ENCODE data around the gene HHIPL1.

The HHIPL1 gene

DNA sequence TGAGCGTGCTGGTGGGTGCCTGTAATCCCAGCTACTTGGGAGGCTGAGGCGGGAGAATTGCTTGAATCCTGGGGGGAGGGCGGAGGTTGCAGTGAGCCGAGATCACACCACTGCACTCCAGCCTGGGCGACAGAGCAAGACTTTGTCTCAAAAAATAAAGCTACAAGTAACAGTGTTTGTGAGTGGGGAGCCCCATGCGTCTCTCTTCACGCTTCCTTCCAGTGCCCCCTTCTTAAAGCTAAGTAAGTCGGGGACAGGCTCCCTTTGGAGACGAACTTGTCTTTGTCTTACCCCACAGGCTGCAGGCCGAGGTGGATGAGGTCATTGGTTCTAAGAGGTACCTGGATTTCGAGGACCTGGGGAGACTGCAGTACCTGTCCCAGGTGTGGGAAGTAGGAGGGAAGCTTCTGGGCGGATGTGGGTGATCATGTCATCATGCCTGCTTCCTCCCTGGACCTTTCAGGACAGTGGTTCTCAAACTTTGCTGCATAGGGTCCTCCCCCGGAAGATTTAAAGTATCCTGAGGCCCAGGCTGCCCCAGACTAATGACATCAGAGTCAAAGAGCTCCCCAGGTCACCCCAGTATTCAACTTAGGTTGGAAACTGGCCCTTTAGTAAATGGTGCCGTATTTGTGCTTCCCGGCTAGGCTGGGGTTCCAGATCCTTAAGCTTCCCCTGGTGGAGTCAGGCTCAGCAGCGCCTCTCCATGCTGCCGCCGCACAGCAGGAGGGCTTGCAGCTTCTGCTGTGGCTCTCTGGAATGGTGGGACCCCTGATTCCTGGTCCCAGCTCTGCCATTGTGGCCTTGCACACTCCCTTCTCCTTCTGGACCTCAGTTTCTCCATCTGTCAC is 76.2 kb downstream of the HHIPL1 start:
- no peak for DNase-seq

GRCh38 chr14:99721792-99722516 is 77.0 kb downstream of the HHIPL1 start:
- no peak for DNase-seq

- DNase-seq, result no peak
These were observed 77.8 kb downstream of the HHIPL1 start for GRCh38 chr14:99722741-99723140.

DNA sequence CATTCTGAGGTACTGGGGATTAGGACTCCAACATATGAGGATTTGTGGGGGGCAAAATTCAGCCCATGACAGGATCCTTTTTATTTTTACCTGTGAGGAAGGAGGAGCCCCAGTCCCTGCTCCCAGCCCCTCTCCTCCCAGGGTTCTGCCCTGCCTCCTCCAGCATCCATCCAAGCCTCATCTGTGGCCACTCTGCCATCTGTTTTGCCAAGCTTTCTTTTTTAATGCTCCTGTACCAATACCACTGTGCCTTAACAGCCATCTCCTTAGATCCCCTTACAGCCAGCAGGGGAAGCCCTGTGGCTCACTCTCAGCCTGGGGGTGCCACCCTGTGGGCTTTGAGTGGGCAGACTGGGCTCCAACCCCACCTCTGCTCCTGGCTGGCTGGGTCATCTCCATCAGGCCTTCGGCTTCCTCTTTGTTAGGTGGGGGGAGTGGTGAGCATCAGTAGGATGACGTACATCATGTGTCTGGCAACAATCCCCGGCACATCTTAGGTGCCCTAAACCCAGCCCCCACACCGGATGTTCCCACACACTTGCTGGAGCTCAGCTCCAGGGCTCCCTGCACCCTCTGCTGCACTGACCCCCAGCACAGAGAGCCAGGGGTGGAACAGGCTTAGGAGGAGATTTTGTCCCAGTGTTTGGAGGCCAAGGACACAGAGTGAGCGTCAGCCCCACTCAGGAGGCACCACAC is 79.4 kb downstream of the HHIPL1 start:
- no peak for DNase-seq

GRCh38 chr14:99724939-99725773 is 80.2 kb downstream of the HHIPL1 start:
- no peak for DNase-seq

DNA sequence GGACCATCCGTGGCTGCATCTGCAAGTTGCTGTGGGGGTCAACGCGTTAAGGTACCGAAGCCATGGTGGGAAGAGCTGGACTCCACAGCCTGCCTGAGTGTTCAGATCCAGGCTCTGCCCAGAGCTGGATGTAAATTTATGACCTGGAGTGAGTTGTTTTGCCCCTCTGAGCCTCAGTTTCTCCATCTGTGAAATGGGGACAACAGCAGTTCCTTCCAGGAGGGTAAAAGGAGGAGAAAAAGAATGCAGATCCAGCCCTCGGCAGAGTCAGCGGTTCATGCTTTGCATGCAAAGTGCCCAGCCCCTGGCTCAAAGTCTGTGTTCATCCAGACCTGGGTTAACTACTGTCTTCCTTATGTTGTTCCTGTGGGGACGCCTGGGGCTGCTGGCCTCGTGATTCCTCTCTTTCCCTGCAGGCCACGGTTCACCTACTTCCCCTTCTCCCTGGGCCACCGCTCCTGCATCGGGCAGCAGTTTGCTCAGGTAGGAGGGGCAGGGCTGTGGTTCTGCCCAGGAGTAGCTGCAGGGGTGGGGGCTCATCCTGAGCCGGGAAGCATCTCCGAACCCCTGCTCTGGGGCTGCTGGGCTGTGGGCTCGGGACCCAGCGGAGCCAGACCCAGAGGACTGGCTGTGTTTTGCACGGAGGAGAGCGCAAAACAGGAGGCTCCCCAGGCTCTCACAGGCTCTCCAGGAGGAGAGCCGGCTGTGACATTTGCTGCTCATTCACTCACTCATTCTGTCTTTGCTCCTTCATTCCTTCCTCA is 81.0 kb downstream of the HHIPL1 start:
- no peak for DNase-seq

- DNase-seq, result no peak
These were observed 81.7 kb downstream of the HHIPL1 start for GRCh38 chr14:99726538-99727095.

DNA sequence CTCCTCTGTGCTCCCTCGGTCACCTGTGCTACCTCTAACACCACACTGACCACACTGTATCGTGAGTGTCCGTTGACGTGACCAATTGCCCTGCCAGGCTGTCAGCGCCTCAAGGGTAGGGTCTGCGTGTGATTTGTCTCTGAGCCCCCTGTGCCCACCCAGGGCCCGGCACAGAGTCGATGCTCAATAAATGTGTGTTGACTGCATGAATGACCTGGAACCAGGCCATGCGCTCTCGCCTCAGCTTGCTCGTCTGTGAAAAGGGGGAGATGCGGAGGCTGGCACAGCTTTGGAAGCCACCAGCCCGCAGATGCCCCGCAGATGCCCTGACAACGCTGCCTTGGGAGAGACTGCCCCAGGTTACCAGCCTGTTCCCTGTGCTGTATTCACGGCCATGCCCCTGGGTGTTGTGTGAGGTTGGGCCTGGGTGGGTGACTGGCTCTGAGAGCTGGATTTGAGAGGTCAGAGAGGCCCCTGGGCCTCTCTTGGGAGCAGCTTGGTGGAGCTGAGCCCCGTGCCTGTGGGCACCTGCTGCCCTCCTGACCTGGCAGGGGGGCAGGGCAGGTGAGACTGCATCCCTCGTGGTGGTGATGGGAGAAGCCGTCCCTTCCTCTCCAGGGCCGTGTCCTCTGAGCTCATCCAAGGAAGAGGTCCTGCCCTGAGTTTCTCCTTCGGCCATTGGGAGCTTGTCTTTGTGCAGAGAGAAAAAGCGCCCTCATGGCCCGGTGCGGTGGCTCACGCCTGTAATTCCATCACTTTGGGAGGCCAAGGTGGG is 82.4 kb downstream of the HHIPL1 start:
- DNase-seq, result no peak

GRCh38 chr14:99728231-99728920 is 83.4 kb downstream of the HHIPL1 start:
- DNase-seq, result no peak

- DNase-seq, result no peak
These were observed 84.1 kb downstream of the HHIPL1 start for GRCh38 chr14:99728981-99729451.

Data from cortex of kidney (tissue), 1 donor.